NCI-H2227 (cell line): Measurements from ENCODE around the gene ME1.
"Not testable (repeated sequence)": the region's sequence is repeated elsewhere in the genome, so short reads cannot be mapped to it uniquely, and the experiment has no call there.

ENCODE experiments used
- DNase-seq: peaks from one replicate; lab custom pipeline; 2025; ENCODE audit not compliant: unreplicated experiment; lab: John Stamatoyannopoulos, UW

The ME1 gene

GRCh38 chr6:83430611-83431544 lies at the start of gene ME1:
ME1 (minus strand) TSS chr6:83431051; CDS start chr6:83430954, 97 bp downstream.
- DNase-seq: peak; percentile 64

- no peak for DNase-seq
These were observed 49.6 kb upstream of the ME1 start for GRCh38 chr6:83480470-83480869.

- no peak for DNase-seq
These were observed 48.5 kb upstream of the ME1 start for GRCh38 chr6:83479389-83479788.

GRCh38 chr6:83476971-83477370 lies 46.1 kb upstream of the ME1 start:
- DNase-seq: no peak

GRCh38 chr6:83474309-83474708 lies 43.5 kb upstream of the ME1 start:
- no peak for DNase-seq

GRCh38 chr6:83472767-83473166 lies 41.9 kb upstream of the ME1 start:
- no peak for DNase-seq

- no peak for DNase-seq
These were observed 39.7 kb upstream of the ME1 start for GRCh38 chr6:83470587-83470986.

GRCh38 chr6:83470001-83470400 lies 39.1 kb upstream of the ME1 start:
- no peak for DNase-seq

- no peak for DNase-seq
These were observed 36.8 kb upstream of the ME1 start for GRCh38 chr6:83467620-83468036.

- no peak for DNase-seq
These were observed 35.5 kb upstream of the ME1 start for GRCh38 chr6:83466328-83466727.

- no peak for DNase-seq
These were observed 33.7 kb upstream of the ME1 start for GRCh38 chr6:83464381-83465140.

- no peak for DNase-seq
These were observed 33.0 kb upstream of the ME1 start for GRCh38 chr6:83463886-83464285.

GRCh38 chr6:83462524-83462923 lies 31.7 kb upstream of the ME1 start:
- DNase-seq: no peak

- no peak for DNase-seq
These were observed 30.6 kb upstream of the ME1 start for GRCh38 chr6:83461438-83461837.

GRCh38 chr6:83459663-83460062 lies 28.8 kb upstream of the ME1 start:
- DNase-seq: no peak

- not testable (repeated sequence) for DNase-seq
These were observed 19.2 kb upstream of the ME1 start for GRCh38 chr6:83450015-83450414.

GRCh38 chr6:83444086-83444699 lies 13.3 kb upstream of the ME1 start:
- DNase-seq: not testable (repeated sequence)

- no peak for DNase-seq
These were observed 12.7 kb upstream of the ME1 start for GRCh38 chr6:83443516-83443915.

GRCh38 chr6:83442752-83443151 lies 11.9 kb upstream of the ME1 start:
- no peak for DNase-seq

- DNase-seq: no peak
These were observed 8.3 kb upstream of the ME1 start for GRCh38 chr6:83439201-83439600.

- DNase-seq: no peak
These were observed 5.8 kb upstream of the ME1 start for GRCh38 chr6:83436674-83437073.

- no peak for DNase-seq
These were observed 2.3 kb upstream of the ME1 start for GRCh38 chr6:83433177-83433576.
